ENCODE results near the gene FOXRED1.

GRCh38 chr11:126308271-126308671, 39.3 kb downstream of the FOXRED1 start:
- TF ChIP-seq TCF12 (IDR thresholded peaks at IDR 0.05; ENCODE audit: low read depth) (no peak), RAD21 (IDR thresholded peaks at IDR 0.05; ENCODE audit: low read depth) (no peak), ZBTB7A (IDR thresholded peaks at IDR 0.05; ENCODE audit: low read depth) (no peak), REST (IDR thresholded peaks at IDR 0.05; ENCODE audit: low read depth) (no peak), EP300 (IDR thresholded peaks at IDR 0.05; ENCODE audit: borderline replicate concordance) (no peak)

All from Ishikawa (cell line).